Measurements from ENCODE around the gene ME3. TPM values are rescaled to one million over a fixed set of nuclear protein-coding genes. Genes with fewer than 3 reads are reported as not detected.

ME3 gene
- total RNA-seq, 1 donor, result 56.9 TPM

DNA sequence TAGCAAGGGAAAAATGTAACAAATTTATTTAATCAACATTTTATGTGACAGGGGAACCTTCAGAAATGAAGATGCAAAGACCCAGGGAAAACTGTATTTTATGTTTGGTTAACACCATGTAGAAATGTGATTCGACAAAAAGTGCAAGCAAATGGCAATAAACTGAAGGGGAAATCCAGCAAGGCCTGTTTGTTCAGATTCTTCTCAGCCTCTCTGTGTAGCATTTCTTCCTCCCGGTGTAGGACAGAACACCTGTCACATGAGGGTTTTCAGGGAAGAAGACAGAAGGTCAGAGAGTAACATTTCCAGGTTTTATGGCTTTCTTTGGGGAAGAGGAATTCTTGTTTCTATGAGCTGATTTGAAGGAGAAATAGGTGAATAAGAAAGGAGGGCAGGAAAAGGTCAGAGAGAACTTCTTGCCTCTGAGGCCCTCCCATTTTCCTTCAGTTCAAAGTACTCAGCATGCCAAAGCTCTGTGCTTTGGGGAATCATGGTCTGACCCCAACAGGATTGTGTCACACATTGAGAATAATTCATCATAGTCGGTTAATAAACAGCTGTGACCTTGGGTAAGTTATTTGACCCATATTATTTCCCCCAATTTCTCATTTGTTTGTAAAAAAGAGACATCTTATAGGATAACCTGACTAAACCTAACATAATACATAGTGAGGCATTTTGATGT lies 45.5 kb upstream of the ME3 start:
- H3K4me3 ChIP-seq (ENCODE audit: low read depth, low read length), result no peak overlapping the region
- no peak for TF ChIP-seq CTCF (IDR thresholded peaks at IDR 0.05; ENCODE audit: insufficient read depth, low read length)
- DNase-seq (ENCODE audit: low read depth), result no peak

- DNase-seq (ENCODE audit: low read depth), result no peak
- TF ChIP-seq CTCF (IDR thresholded peaks at IDR 0.05; ENCODE audit: insufficient read depth, low read length), result no peak
Measured at GRCh38 chr11:86715611-86716010, 43.2 kb upstream of the ME3 start.

DNA sequence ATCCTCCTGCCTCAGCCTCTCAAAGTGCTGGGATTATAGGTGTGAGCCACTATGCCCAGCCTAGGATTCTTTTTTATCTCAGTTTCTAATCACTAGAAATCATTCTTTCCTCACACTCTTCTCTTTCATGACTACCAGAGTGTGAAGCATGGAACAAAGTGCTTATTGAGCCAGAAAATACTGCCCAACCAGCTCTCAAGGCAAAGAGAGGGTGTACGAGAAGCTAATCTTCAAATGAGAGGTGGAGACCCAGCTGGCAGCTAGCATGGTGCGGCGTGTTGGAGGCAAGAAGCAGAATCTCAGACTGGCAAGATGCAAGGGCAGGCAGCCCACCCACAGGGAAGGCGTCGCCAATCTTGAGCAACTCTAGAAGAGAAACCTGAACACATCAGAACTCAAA lies 41.1 kb upstream of the ME3 start:
- TF ChIP-seq CTCF (IDR thresholded peaks at IDR 0.05; ENCODE audit: insufficient read depth, low read length), result no peak
- H3K4me3 ChIP-seq (ENCODE audit: low read depth, low read length), result no peak overlapping the region
- DNase-seq (ENCODE audit: low read depth), result no peak

More at GRCh38 chr11:86715611-86716010, 43.2 kb upstream of the ME3 start:
- H3K4me3 ChIP-seq (ENCODE audit: low read depth, low read length), result no peak overlapping the region

- TF ChIP-seq CTCF (IDR thresholded peaks at IDR 0.05; ENCODE audit: insufficient read depth, low read length), result no peak
- no peak for DNase-seq (ENCODE audit: low read depth)
Measured at GRCh38 chr11:86710936-86711335, 38.5 kb upstream of the ME3 start.

DNA sequence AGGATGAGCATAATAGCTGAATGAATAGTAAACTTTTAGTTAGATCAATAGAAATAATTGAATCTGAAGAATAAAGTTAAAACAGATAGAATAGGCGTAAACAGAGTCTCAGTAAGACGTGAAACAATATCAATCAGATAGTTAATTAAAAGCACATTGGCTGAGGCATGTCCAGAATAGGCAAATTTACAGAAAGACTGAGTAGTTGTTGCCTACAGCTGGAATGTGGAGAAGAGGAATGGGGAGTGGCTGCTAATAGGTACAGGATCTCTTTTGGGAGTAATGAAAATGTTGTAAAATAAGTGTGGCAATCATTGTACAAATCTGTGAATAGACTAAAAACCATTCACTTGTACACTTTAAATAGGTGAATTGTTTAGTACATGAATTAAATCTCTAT lies 36.3 kb upstream of the ME3 start:
- H3K4me3 ChIP-seq (ENCODE audit: low read depth, low read length), result no peak overlapping the region
- no peak for DNase-seq (ENCODE audit: low read depth)
- TF ChIP-seq CTCF (IDR thresholded peaks at IDR 0.05; ENCODE audit: insufficient read depth, low read length), result no peak

More at GRCh38 chr11:86710936-86711335, 38.5 kb upstream of the ME3 start:
- no peak overlapping the region for H3K4me3 ChIP-seq (ENCODE audit: low read depth, low read length)

- no peak for TF ChIP-seq CTCF (IDR thresholded peaks at IDR 0.05; ENCODE audit: insufficient read depth, low read length)
- H3K4me3 ChIP-seq (ENCODE audit: low read depth, low read length), result no peak overlapping the region
- no peak for DNase-seq (ENCODE audit: low read depth)
Measured at GRCh38 chr11:86706338-86707131, 34.1 kb upstream of the ME3 start.

Data from fibroblast of the aortic adventitia (primary cell).